SK-N-SH treated with all-trans-retinoic acid at 6 μM for 48 hours (cell line): Measurements from ENCODE around the gene MCUB.

ENCODE experiments used
- ARNTL ChIP-seq: fragments of 450-650 bp; formaldehyde crosslinking; IDR thresholded peaks from 2 replicates; pipeline ENCODE4 v1.5.0; 2020; ENCODE audit warnings: low read depth, mild to moderate bottlenecking, moderate library complexity, borderline replicate concordance
- BACH2 ChIP-seq: fragments of 250-450 bp; sonication (Bioruptor Pico); IDR thresholded peaks from 2 replicates; pipeline ENCODE4 v1.9.0; 2021; ENCODE audit warnings: mild to moderate bottlenecking, borderline replicate concordance
- ESRRG ChIP-seq: fragments of 250-450 bp; sonication (Bioruptor Pico); IDR thresholded peaks from 2 replicates; pipeline ENCODE4 v1.6.1; 2021; ENCODE audit warnings: mild to moderate bottlenecking
- PATZ1 ChIP-seq: fragments of 250-450 bp; sonication (Bioruptor Pico); IDR thresholded peaks from 2 replicates; pipeline ENCODE4 v1.8.0; 2020; ENCODE audit warnings: mild to moderate bottlenecking, moderate library complexity, borderline replicate concordance
- ZFP3 ChIP-seq: fragments of 250-450 bp; sonication (Bioruptor Pico); IDR thresholded peaks from 2 replicates; pipeline ENCODE4 v1.5.0; 2020; ENCODE audit warnings: mild to moderate bottlenecking, moderate library complexity
- ZNF70 ChIP-seq: fragments of 450-650 bp; formaldehyde crosslinking; IDR thresholded peaks from 2 replicates; pipeline ENCODE4 v1.5.0; 2020; ENCODE audit warnings: mild to moderate bottlenecking, moderate library complexity

- no peak for TF ChIP-seq ESRRG
- TF ChIP-seq PATZ1 (CRISPR knock-in tag) = no peak
- TF ChIP-seq ZFP3 = no peak
- no peak for TF ChIP-seq ARNTL
- no peak for TF ChIP-seq ZNF70 (CRISPR knock-in tag)
- no peak for TF ChIP-seq BACH2 (CRISPR knock-in tag)
Measured at GRCh38 chr4:109721033-109721432, 161.0 kb downstream of the MCUB start.
